Astrocyte (in vitro differentiated cells and primary cell): ENCODE measurements around the gene ASB4. TPM values are rescaled to one million over a fixed set of nuclear protein-coding genes. Genes with fewer than 3 reads are reported as not detected.

ENCODE experiments used
- DNase-seq: peaks from one replicate; pipeline ENCODE4 v3.0.0-alpha.2; 2010; ENCODE audit warnings: low read depth
- FAIRE-seq: peaks from 2 replicates; lab custom pipeline; 2011; peaks lifted over from hg19 to GRCh38; lab: Jason Lieb, UNC
- H2AFZ ChIP-seq: 2 replicates; pipeline ENCODE4 v1.6.0; 2012; ENCODE audit warnings: low read depth, low read length, inconsistent platforms
- H3K27ac ChIP-seq: 2 replicates; pipeline ENCODE4 v1.5.1; 2011; ENCODE audit warnings: low read depth, low read length, inconsistent platforms
- H3K27me3 ChIP-seq: 2 replicates; pipeline ENCODE4 v1.6.0; 2011; ENCODE audit warnings: low read length, inconsistent platforms; ENCODE audit not compliant: insufficient read depth
- H3K36me3 ChIP-seq: 2 replicates; pipeline ENCODE4 v1.5.1; 2011; ENCODE audit warnings: low read length, inconsistent platforms; ENCODE audit not compliant: insufficient read depth
- H3K4me1 ChIP-seq: 2 replicates; pipeline ENCODE4 v1.5.1; 2011; ENCODE audit warnings: low read length, inconsistent platforms; ENCODE audit not compliant: insufficient read depth
- H3K4me2 ChIP-seq: 2 replicates; pipeline ENCODE4 v1.6.0; 2012; ENCODE audit warnings: low read length, inconsistent platforms
- H3K4me3 ChIP-seq: 2 replicates; pipeline ENCODE4 v1.5.1; 2011; ENCODE audit warnings: low read depth, mild to moderate bottlenecking, low read length, inconsistent platforms; ENCODE audit not compliant: insufficient read depth
- H3K79me2 ChIP-seq: 2 replicates; pipeline ENCODE4 v1.6.0; 2012; ENCODE audit warnings: mild to moderate bottlenecking, low read length, inconsistent platforms; ENCODE audit not compliant: insufficient read depth
- H3K9ac ChIP-seq: 2 replicates; pipeline ENCODE4 v1.6.0; 2012; ENCODE audit warnings: mild to moderate bottlenecking, low read length, inconsistent platforms
- H3K9me3 ChIP-seq: 2 replicates; pipeline ENCODE4 v1.5.1; 2012; ENCODE audit warnings: low read depth, mild to moderate bottlenecking, low read length, inconsistent platforms; ENCODE audit not compliant: insufficient read depth
- H4K20me1 ChIP-seq: 2 replicates; pipeline ENCODE4 v1.6.0; 2012; ENCODE audit warnings: low read length, inconsistent platforms; ENCODE audit not compliant: insufficient read depth
- H3K27ac Mint-ChIP-seq: one replicate; pipeline ENCODE4 v1.8.0; 2021; ENCODE audit warnings: mild to moderate bottlenecking, mixed read lengths; ENCODE audit not compliant: unreplicated experiment
- H3K27me3 Mint-ChIP-seq: one replicate; pipeline ENCODE4 v1.8.0; 2021; ENCODE audit warnings: low read depth, mixed read lengths; ENCODE audit not compliant: unreplicated experiment
- H3K36me3 Mint-ChIP-seq: one replicate; pipeline ENCODE4 v1.8.0; 2021; ENCODE audit warnings: low read depth, mixed read lengths; ENCODE audit not compliant: unreplicated experiment
- H3K4me1 Mint-ChIP-seq: one replicate; pipeline ENCODE4 v1.8.0; 2021; ENCODE audit warnings: low read depth, mixed read lengths; ENCODE audit not compliant: unreplicated experiment
- H3K4me3 Mint-ChIP-seq: one replicate; pipeline ENCODE4 v1.8.0; 2021; ENCODE audit warnings: mild to moderate bottlenecking, moderate library complexity, mixed read lengths; ENCODE audit not compliant: unreplicated experiment
- H3K9me3 Mint-ChIP-seq: one replicate; pipeline ENCODE4 v1.8.0; 2021; ENCODE audit warnings: mild to moderate bottlenecking, mixed read lengths; ENCODE audit not compliant: unreplicated experiment
- CTCF ChIP-seq: IDR thresholded peaks from 2 replicates; pipeline ENCODE4 v1.5.1; 2011; ENCODE audit warnings: low read depth, mild to moderate bottlenecking, inconsistent platforms, low read length, moderate library complexity; ENCODE audit not compliant: insufficient read depth
- EZH2 ChIP-seq: IDR thresholded peaks from 2 replicates; pipeline ENCODE4 v1.6.1; 2012; ENCODE audit warnings: mild to moderate bottlenecking, low read length, inconsistent platforms; ENCODE audit not compliant: insufficient read depth
- total RNA-seq: library from RNA; stranded (reverse); gene quantifications from 2 replicates; pipeline ENCODE4 v1.2.1, GENCODE V29; 2021

ASB4 gene
- total RNA-seq, 1 donor from 2014 or later: not detected

DNA sequence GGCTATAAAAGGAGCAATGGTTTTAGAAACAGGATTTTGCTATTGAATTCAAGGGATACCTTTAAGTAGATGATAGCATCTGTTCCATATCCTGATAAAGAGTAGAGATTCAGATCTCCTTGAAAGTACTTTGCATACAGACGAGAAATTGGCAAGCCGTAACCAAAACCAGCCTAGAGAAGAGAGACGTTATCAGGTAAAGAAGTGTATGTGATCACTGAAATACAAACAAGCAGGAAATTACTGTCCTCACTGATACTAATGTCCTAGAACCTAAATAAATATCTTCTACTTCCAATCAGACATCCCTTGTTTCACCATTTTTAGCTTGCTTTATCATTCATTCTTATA is 101.2 kb downstream of the ASB4 start:
- Mint-ChIP-seq H3K27me3 (no peaks in the 10 kb centered on the region), H3K4me3 (no peak overlapping the region), H3K9me3 (no peaks in the 10 kb centered on the region), H3K27ac (no peak overlapping the region), H3K36me3 (no peaks in the 10 kb centered on the region), H3K4me1 (no peaks in the 10 kb centered on the region)
- no peaks in the 10 kb centered on the region for H3K27me3 ChIP-seq
- TF ChIP-seq EZH2 (no peak), CTCF (no peak)
- FAIRE-seq (no peak), DNase-seq (no peak)
- no peaks in the 10 kb centered on the region for H4K20me1 ChIP-seq
- no peak overlapping the region for H2AFZ ChIP-seq
- no peak overlapping the region for H3K4me3 ChIP-seq
- H3K36me3 ChIP-seq: no peaks in the 10 kb centered on the region
- H3K9me3 ChIP-seq: no peaks in the 10 kb centered on the region
- no peak overlapping the region for H3K9ac ChIP-seq
- no peaks in the 10 kb centered on the region for H3K4me1 ChIP-seq
- H3K4me2 ChIP-seq: no peak overlapping the region
- H3K79me2 ChIP-seq: no peaks in the 10 kb centered on the region
- H3K27ac ChIP-seq: no peak overlapping the region

DNA sequence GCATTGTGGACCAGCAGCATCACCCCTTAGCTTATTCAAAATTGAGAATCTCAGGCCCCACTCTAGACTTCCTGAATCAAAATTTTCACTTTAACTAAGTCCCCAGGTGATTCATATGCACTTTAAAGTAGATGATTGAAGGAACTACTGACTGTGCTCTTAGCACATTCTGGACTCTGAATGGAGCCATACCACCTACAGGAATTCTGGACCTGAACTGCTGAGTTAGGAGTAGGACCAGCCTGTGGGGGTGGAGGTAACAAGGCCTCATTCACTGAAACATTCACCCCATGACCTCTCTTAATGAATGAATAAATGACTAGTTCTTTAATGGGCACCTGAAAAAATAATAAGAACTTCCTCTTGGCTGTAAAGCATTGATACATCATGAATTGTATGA is 103.3 kb downstream of the ASB4 start:
- Histone ChIP-seq H3K9ac (no peak overlapping the region), H3K79me2 (no peaks in the 10 kb centered on the region), H3K27me3 (no peaks in the 10 kb centered on the region), H3K27ac (no peak overlapping the region), H4K20me1 (no peaks in the 10 kb centered on the region), H3K4me2 (no peak overlapping the region), H3K4me3 (no peak overlapping the region), H2AFZ (no peak overlapping the region), H3K36me3 (no peaks in the 10 kb centered on the region), H3K9me3 (no peaks in the 10 kb centered on the region), H3K4me1 (no peaks in the 10 kb centered on the region)
- no peaks in the 10 kb centered on the region for H3K36me3 Mint-ChIP-seq
- TF ChIP-seq CTCF (no peak), EZH2 (no peak)
- H3K27me3 Mint-ChIP-seq: no peaks in the 10 kb centered on the region
- no peak overlapping the region for H3K4me3 Mint-ChIP-seq
- FAIRE-seq (no peak), DNase-seq (no peak)
- no peaks in the 10 kb centered on the region for H3K4me1 Mint-ChIP-seq
- H3K27ac Mint-ChIP-seq: no peak overlapping the region
- no peaks in the 10 kb centered on the region for H3K9me3 Mint-ChIP-seq

DNA sequence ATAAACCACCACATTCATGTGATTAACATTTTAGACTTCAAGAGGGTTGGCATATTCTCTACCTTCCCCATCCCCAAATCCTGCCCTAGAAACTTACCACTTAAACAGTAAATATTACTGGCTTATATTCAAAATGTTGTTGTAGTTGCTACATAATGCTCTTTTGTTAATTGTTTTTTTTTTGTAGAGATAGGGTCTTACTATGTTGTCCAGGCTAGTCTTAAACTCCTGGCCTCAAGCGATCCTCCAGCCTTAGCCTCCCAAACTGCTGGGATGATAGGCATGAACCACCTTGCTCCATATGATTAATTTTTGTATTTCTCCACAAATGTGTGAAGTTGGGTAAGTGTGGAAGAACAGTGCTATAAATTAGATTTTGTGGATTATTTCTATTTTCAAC is 104.0 kb downstream of the ASB4 start:
- H3K4me2 ChIP-seq: no peak overlapping the region
- DNase-seq (no peak), FAIRE-seq (no peak)
- H3K27me3 ChIP-seq: no peaks in the 10 kb centered on the region
- no peak overlapping the region for H2AFZ ChIP-seq
- no peaks in the 10 kb centered on the region for H3K36me3 Mint-ChIP-seq
- no peaks in the 10 kb centered on the region for H3K9me3 ChIP-seq
- H3K4me3 ChIP-seq: no peak overlapping the region
- H3K9me3 Mint-ChIP-seq: no peaks in the 10 kb centered on the region
- no peak overlapping the region for H3K9ac ChIP-seq
- no peak overlapping the region for H3K27ac ChIP-seq
- no peaks in the 10 kb centered on the region for H3K4me1 ChIP-seq
- no peaks in the 10 kb centered on the region for H3K27me3 Mint-ChIP-seq
- H3K27ac Mint-ChIP-seq: no peak overlapping the region
- no peaks in the 10 kb centered on the region for H3K79me2 ChIP-seq
- H3K4me3 Mint-ChIP-seq: no peak overlapping the region
- no peaks in the 10 kb centered on the region for H3K4me1 Mint-ChIP-seq
- H3K36me3 ChIP-seq: no peaks in the 10 kb centered on the region
- TF ChIP-seq EZH2: no peak
- TF ChIP-seq CTCF: no peak
- no peaks in the 10 kb centered on the region for H4K20me1 ChIP-seq

Other genes starting within 250 kb of the ASB4 start
- 0.99 and 1.00 TPM in 2 replicates for gene PON1, start 161.4 kb upstream of the ASB4 start, total RNA-seq
- not detected in 2 replicates for gene PON3, start 89.6 kb upstream of the ASB4 start, total RNA-seq
- 152 and 167 TPM in 2 replicates for gene PON2, start 50.9 kb upstream of the ASB4 start, total RNA-seq
- 0.29 and 0.34 TPM in 2 replicates for gene PDK4, start 110.6 kb downstream of the ASB4 start, total RNA-seq